Stimulated activated CD4-positive, alpha-beta T cell treated with anti-CD3 and anti-CD28 coated beads, Interleukin-4, amount 100 ng/mL, for 4 hours (primary cell): Measurements from ENCODE around the gene TRIML2.

ENCODE experiments used
- DNase-seq, 2 experiments: peaks; one replicate each; pipeline ENCODE4 v3.0.0-alpha.2; 2020

TRIML2 gene, protein sequence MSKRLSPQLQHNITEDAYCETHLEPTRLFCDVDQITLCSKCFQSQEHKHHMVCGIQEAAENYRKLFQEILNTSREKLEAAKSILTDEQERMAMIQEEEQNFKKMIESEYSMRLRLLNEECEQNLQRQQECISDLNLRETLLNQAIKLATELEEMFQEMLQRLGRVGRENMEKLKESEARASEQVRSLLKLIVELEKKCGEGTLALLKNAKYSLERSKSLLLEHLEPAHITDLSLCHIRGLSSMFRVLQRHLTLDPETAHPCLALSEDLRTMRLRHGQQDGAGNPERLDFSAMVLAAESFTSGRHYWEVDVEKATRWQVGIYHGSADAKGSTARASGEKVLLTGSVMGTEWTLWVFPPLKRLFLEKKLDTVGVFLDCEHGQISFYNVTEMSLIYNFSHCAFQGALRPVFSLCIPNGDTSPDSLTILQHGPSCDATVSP

DNA sequence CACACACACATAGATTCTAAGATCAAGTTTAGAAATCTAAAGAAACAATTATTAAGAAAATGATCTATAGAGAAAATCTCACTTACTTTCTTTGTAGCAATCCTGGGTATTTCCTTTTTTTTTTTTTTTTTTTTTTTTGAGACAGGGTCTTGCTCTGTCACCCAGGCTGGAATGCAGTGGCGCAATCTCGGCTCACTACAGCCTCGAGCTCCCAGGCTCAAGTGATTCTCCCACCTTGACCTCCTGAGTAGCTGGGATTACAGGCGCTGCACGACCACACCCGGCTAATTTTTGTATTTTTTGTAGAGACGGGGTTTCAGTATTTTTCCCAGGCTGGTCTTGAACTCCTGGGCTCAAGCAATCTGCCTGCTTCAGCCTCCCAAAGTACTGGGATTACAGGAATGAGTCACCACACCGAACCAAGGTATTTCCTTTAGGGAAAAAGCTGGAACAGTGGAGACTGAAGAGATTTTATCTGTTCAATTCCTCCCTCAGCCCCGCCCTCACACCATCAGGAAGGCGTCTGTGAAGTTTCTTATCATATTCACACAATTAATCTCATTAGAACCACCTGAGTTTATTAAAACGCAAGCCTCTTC, at the start of gene TRIML2:
TSS of gene TRIML2 (minus strand) at position 447 of the 599 bp plus-strand sequence. CDS start 4,235 bp downstream, outside the sequence.
- no peak for DNase-seq

DNA sequence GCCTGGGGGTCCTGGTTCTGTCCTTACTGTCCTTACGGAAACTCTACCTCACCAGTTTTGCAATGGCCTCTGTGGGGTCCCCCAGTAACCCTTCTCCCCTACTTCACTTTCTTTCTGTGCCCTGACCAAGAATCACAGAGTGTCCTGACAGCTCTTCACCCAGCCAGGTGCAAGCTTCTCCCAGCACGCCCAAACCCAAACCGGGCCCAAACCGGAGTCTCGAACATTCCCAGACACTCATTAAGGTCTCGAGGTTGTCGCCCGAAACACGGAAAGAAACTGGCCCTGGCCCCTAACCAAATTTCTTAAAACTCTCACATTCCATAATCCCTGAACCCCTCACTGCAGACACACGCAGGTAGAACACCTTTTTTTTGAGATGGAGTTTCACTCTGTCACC, 48.9 kb upstream of the TRIML2 start:
- DNase-seq: no peak

DNA sequence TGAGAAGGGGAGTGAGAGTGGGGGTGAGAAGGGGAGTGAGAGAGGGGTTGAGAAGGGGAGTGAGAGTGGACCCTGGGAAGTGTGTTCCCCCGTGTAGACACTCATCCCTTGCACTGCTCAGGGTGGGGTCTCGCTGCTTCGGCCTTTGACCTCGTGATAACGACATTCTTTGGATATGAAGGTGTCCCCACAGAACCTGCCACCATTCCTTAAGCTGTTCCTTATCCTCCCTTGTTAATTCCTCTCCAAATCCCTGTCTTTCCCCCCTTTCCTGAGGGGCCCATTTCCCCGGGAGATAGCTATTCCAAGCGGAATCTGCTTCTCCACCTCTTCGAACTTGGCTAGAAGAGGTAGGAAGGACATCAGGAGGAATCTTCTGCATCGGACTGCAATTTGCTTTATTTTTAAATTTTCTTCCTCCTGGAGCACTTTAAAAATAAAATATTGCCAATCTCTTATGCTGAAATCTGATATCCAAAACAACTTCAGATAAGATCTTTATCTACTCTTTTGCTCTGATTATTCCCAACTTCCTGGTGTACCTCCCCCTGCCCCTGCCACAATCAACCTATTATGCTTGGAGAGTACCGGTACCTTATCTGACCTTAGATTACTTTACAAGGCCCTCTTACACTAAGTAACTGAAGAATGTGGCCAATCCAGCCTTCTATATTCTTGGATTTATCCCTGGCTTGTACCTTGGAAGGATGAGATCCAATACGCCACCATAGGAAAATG, 45.4 kb upstream of the TRIML2 start:
- no peak for DNase-seq

DNA sequence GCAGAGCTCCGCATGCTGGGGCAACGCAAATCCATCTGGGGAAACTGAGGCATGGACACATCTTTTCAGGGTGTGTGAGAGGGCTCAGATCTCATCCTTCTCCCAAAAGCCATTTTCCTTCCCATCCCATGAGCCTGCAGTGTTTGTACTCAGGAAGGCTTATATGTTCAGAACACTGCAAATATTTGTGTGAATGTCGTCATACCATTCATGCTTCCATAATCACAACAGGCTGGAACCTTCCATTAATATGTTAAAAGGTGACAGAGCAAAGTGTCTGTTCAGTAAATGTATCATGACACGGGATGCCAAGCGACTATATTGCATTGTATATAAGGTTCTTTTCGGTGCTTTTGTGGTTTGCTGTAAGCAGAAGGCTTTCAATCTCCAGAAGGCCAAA, 38.4 kb upstream of the TRIML2 start:
- DNase-seq: no peak

DNA sequence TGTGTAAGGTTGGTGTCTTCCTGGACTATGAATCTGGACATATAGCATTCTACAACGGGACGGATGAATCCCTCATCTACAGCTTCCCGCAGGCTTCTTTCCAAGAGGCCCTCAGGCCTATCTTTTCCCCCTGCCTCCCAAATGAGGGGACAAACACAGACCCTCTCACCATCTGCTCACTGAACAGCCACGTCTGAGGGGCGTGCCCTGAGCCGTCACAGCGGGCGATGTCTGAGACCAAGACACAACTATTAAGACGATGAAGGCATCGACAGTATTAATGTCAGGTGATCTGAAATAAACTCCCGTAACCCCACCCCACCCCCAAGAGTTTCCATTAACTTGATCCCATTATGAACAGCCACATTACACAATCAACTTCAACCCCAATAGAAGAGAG, 37.8 kb upstream of the TRIML2 start:
- no peak for DNase-seq

DNA sequence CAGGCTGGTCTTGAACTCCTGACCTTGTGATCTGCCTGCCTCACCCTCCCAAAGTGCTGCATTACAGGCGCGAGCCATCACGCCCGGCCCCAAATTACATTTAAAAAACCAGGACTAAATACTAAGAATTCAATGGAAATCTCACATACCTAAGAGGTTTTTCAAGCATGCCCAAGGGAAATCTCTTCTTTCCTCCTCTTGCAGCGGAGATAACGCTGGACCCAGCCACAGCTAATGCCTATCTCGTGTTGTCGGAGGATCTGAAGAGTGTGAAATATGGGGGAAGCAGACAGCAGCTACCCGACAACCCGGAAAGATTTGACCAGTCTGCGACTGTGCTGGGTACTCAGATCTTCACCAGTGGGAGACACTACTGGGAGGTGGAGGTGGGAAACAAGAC, 37.2 kb upstream of the TRIML2 start:
- DNase-seq: no peak

DNA sequence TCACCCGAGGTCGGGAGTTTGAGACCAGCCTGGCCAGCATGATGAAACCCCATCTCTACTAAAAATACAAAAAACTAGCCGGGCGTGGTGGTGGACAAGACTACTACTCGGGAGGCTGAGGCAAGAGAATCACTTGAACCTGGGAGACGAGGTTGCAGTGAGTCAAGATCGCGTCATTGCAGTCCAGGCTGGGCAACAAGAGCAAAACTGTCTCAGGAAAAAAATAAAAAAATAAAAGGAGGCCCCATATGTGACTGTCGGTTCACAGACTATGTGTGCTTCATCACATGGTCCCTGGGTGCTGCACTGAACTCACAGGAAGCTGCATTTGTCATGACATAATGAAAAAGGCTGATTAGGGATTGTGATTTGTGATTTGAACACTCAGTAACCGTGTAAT, 36.2 kb upstream of the TRIML2 start:
- no peak for DNase-seq

DNA sequence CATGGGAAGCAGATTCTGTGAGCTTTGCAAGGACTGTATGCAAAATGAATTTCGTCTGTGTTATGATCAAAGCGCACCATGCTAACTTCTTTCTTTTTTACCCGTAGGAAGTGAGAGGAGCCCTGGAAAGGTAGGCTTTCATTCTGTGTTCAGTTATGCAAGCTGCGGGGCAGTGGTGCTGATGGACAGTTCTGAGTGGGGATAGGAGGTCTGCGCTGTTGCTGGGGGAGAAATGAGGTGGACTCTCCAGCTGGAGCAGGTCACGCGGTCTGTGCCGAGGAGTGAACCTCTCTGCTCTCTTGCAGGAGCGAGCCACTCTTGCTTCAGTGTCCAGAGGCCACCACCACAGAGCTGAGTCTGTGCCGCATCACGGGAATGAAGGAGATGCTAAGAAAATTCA, 34.3 kb upstream of the TRIML2 start:
- no peak for DNase-seq

DNA sequence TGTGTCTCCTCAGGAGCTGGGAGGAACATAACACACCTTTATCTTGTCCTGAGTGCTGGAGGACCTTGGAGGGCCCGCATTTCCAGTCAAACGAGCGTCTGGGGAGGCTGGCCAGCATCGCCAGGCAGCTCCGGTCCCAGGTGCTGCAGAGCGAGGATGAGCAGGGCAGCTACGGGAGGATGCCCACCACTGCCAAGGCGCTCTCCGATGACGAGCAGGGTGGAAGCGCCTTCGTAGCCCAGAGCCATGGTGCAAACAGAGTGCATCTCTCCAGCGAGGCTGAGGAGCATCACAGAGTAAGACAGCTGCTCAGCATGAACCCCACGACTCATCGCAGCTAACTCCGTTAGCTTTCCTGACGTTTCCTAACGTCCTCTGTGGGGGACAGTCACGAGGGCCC, 30.3 kb upstream of the TRIML2 start:
- no peak for DNase-seq

DNA sequence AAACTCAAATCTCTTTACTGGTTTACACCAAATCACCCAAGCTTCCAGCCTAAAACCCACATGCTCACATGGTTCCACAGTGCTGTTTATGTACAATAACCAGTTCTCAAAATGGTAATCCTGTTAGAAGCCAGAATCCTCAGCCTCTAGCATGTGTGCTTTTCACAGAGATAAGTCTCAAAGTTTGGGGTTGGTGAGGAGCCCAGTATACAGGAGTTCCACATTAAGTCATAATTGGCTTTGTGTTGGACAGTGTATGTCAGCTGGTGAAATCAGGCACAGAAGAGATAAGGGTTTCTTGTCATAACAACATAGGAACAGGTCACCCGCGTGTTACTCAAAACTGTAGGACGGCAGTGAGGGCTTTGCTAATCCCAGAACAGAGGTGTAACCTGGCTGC, 29.7 kb upstream of the TRIML2 start, which contains the start of gene TRIML1:
TSS of gene TRIML1 (plus strand) at position 301 of the 400 bp plus-strand sequence. CDS start 118 bp downstream, outside the sequence.
- DNase-seq: no peak

DNA sequence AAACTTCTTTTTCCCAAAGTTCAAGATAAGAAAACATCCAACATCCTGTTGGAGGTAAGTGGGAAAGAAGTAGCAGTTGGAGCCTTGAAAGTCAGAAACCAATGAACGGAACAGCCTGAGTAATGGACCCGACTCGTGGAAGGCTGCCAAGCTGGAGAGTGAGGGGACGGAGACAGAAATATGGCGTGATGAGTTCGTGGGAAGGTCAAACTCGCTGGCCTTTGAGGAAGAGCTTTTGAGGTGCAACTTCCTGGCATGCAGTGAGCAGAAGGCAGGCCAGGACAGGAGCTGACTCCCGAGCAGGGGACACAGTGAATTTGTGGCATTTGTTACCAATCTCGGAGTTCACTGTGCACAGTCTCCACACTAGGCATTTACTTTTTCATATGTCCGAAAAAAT, 28.8 kb upstream of the TRIML2 start:
- DNase-seq: no peak

DNA sequence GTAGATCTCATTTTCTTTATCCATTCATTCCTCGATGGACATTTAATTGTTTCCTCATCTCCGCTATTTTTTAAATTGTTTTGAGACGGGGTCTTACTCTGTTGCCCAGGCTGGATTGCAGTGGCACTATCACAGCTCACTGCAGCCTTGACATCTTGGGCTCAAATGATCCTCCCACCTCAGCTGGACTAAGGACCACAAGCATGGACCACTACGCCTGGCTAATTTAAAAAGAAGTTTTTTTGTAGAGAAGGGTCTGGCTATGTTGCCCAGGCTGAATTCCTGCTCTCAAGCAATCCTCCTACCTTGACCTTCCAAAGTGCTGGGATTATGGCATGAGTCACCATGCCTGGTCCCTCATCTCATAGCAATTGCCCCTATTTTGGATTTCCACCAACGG, 22.8 kb upstream of the TRIML2 start:
- DNase-seq: no peak

DNA sequence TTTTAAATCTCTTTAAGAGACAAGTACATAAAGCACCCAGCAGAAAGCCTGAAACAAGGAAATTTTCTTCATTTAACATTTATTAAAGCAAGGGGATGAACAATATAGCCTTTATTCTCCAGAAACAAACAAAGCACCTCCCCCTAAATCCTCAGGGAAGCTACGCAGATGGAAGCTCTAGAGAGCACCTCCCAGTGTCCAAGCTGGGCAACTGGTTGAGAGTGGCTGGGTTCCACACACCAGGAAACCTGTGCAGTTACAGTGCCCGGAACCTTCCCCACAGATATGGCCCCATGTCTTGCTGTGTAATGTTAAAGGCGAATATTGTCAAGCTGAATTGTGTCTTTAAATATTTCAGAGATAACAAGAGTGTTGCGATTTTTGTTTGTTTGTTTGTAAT, 21.0 kb upstream of the TRIML2 start:
- no peak for DNase-seq

DNA sequence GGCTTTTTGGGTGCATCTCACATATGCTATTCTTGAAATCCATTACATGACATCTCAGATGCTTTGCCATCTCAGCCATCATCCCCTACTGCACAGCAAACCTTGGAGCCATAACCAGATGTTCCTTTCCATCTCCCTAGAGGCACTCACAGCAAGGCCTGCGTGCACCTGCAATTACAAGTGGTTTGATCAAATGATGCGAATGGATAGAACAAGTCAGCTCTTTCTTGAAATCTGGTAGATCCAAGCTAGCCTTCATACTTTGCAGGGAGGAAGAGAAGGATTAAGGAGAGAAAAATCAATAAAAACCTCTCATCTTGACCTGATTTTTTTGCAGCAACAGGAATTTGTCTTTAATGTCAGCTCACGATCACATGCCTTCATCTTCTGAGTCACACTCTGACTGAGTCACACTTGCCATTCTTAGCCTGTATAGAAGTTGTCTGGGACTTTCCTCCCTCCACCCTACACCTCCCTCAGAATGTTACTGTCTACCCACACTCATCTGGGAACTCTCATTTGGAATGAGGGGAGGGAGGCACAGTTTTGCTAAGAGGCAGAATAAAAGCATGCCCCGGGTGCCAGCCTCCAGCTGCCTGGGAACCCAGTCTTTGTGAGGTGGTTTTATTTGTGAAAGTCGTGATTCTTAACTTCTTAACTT, 17.9 kb upstream of the TRIML2 start:
- DNase-seq: no peak

DNA sequence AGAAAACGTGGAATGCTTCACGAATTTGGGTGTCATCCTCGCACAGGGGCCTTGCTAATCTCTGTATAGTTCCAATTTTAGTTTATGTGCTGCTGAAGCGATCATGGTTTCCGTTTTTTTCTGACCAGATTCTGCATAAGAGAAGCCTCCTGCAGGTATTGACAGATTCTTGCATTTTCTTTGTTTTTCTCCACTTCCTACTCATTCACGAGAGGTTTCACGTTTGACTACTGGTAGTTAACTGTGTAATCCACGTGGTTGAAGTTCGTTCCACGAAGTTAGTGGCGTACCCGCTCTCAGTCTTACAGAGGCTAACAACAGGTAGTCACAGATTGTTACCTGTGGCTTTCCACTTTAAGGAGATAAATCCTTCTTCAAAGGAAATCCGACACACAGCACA, 12.1 kb upstream of the TRIML2 start:
- no peak for DNase-seq

DNA sequence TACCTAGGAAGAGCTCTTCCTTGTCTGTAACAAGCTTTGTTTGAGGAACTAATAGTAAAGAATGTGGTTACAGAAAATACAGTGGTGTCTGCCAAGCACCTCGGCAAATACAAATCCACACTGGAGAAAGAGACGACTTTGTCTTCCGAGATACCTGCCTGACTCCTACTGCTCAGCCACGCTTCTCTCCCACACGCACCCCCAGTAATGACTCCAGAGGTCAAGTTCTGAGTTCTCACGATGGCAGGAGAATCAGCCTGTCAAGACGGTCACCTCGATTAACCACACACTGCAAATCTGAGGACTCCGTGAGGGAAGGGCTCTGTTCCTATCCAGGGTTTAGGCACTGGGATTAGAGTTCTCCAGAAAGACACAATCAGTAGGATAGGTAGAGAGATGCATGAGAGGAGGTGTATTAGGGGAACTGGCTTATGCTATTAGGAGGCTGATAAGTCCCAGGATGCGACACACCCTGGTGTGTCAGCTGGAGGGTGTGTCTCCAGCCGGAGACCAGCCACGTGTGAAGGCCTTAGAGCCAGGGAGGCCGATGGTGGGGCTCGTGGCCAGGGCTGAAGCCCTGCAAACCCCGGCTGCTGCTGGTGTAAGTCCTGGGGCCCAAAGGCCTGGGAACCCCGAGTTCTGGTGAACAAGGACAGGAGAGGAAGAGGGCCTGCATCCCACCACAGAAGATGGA, 8.4 kb upstream of the TRIML2 start:
- no peak for DNase-seq

DNA sequence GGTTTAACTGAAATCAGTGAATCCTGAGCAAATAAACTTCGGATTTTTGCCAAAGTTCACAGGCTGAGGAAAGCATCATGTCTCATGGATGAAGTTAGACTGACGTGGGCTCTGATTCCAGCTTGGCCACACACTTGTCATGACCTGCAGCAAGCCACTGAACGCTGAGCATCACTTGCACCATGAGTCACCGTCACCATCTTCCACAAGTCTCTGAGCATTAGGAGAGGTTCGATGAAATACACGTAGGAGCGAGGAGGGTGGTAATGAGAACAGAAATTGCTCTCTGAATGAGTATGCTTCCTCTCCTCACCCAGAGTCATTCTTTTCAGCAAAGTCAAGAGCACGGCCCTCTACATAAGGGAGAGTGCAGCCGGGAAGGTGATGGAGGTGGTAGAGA, 3.8 kb upstream of the TRIML2 start:
- DNase-seq: no peak

DNA sequence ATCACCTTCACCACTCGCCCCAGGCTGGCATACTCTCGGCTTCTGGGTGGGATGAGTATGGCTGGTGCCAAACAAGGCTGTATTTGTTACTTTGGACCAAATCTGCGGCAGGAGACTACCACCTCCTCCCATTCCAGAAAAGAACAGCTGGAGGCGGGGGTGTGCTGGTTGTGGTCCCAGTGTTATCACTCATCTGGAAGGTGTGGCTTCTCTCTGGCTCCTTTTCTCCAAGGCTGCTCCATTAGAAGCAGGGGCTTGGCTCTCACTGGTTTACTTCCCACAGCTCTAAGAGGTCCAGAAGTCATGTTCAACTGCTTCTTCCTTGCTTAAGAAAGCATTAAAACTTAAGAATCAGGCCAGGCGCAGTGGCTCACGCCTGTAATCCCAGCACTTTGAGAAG, 2.6 kb upstream of the TRIML2 start:
- DNase-seq: no peak

DNA sequence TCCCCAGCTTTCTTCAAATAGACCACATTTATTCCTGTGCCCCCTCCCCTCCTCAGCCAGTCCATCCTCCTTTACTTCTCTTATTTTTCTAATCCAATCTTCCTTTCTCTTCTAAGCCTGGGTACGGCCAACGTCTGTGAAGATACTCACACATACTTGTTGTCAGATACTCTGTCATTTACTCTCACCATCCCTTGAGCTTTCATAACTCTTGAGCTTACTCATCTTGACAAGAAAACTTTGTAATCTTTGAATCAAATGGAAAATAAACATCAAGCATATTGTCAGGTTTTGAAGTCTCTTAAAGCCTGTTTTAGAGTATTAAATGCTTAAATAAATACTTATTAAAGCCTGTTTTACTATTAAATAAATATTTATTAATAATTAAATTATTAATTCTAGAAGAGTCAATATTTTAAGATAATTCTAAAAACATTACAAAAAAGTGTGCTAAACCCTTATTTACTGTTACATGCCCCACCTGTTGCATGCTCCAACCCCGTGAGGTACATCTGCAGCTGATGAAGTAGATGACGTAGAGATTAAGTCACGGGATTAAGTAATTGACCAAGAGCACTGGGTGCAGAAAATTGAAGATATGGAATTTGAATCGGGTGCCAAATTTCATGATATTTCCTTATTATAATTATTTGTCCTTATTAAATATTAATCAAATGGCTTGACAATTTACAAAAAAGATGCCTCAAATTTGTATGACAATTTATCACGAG, 1.5 kb upstream of the TRIML2 start:
- DNase-seq: no peak

DNA sequence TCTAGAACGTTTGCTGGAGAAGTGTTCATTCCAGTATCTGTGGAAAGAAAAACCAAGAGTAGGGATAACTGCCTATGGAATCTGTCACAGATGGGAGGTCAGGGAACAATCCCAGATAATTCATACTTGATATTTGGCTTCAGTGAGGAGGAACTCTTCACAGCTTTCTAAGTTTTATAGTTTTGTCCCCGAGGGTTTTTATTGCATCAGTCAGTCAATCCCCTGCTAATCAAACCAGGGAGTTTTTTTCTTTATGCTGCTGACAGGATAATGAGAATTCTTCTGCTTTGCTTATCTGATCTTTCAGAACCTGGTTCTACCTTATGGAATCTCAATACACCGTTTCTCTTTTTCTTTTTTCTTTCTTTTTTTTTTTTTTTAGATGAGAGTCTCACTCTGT, 633 bp upstream of the TRIML2 start:
- no peak for DNase-seq

DNA sequence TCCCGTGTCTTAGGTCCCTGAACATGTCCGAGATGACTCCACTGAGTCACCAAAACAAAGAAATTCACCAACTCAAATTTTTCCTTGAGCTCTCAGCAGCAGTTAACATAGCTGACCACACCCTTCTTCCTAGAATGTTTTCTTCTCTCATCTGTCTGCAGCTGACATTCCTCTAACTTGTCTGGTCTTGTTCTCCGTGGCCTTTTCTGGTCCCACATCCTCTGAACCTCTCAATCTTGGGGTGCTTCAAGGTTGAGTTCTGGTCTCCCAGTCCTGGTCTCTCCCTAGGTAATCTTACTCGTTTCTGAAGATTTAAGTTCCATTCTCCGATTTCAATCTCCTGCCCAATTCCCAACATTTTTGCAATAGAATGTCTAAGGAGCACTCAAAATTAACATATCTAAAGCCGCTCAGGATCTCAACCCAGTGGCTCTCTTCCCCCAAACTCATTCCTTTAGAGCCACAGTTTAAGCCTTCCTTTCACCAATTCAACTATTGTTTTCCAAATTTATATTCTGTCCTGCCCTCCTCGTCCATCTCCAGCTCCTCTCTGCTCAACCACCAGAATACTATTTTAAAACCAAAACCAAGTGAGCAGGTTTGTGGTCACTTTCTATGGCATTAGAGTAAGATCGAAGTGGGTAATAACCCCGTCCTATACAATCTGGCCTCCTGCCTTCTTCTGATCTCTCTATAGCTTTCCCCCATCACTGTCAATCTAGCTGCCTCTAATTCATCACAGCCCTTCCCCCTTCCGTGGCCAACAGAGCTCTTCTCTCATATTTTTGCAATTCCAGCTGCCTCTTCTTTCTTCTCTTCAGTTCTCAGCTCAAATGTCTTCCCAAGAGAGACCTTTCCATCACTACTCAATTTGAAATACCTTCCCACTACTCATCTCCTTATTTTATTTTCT, 1.2 kb downstream of the TRIML2 start:
- DNase-seq: no peak
